Stimulated activated CD4-positive, alpha-beta T cell treated with anti-CD3 and anti-CD28 coated beads, TNF-alpha, amount 100 ng/mL, for 48 hours (primary cell): Measurements from ENCODE around the gene CNOT3.
"Not testable (repeated sequence)": the region's sequence is repeated elsewhere in the genome, so short reads cannot be mapped to it uniquely, and the experiment has no call there.

ENCODE experiments used
- DNase-seq, 3 donors: peaks; one replicate each; pipeline ENCODE4 v3.0.0-alpha.2; 2020; ENCODE audit warnings: low read depth in 3 of 3

CNOT3 gene

DNA sequence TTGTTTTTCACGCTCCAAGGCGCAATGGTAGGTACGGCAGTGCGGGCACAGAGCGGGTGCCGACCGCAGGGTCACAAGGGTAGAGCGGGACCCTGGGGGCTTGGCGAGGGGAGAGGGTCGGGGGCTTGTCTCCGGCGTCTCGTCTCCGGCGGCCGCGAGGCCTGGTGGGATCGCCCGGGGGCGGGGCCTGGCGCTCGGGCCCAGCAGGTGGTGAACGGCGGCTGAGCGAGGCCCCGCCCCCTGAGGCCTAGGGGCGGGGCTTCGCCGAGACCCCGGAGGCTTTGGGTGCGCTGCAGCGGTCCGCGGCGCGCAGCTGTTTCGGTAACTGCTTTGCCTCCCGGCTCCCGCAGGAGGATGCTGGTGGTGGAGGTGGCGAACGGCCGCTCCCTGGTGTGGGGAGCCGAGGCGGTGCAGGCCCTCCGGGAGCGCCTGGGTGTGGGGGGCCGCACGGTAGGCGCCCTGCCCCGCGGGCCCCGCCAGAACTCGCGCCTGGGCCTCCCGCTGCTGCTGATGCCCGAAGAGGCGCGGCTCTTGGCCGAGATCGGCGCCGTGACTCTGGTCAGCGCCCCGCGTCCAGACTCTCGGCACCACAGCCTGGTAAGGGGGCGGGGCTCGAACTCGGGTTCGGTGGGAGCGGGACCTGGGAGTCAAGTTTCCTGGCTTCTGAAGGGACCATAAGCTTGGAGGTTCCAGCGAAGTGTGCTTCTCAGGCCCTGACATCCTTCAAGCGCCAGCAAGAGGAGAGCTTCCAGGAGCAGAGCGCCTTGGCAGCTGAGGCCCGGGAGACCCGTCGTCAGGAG is 53.6 kb downstream of the CNOT3 start, which contains the start of gene TSEN34:
TSEN34 (plus strand) TSS at position 298 of the 800 bp plus-strand sequence; CDS start at position 355, 57 bp downstream.
- DNase-seq, result peak; percentile 66 to 77 (median 76)

DNA sequence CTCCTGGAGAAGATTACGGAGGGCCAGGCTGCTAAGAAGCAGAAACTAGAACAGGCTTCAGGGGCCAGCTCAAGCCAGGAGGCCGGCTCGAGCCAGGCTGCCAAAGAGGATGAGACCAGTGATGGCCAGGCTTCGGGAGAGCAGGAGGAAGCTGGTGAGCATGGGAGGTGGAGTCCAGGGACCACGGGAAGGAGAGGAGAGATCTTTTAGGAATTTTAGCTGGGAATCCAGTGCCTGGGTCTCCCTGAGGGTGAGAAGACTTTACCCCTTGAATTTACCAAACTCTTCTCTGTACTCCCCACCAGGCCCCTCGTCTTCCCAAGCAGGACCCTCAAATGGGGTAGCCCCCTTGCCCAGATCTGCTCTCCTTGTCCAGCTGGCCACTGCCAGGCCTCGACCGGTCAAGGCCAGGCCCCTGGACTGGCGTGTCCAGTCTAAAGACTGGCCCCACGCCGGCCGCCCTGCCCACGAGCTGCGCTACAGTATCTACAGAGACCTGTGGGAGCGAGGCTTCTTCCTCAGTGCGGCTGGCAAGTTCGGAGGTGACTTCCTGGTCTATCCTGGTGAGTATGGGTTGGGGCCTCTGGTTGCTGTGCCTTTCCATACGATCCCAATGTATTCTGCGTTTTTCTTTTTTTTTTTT is 54.4 kb downstream of the CNOT3 start:
- no peak for DNase-seq

DNA sequence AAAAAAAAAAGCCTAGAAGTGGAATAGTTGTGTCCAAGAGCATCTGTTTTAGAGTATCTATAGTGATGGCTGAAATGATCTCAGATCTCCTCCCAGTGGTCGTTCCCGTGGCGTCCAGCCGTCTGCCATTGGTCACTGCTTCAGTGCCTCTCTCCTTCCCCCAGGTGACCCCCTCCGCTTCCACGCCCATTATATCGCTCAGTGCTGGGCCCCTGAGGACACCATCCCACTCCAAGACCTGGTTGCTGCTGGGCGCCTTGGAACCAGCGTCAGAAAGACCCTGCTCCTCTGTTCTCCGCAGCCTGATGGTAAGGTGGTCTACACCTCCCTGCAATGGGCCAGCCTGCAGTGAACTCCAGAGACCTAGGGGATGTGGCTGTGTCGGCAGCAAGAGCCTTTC is 55.4 kb downstream of the CNOT3 start:
- no peak for DNase-seq

DNA sequence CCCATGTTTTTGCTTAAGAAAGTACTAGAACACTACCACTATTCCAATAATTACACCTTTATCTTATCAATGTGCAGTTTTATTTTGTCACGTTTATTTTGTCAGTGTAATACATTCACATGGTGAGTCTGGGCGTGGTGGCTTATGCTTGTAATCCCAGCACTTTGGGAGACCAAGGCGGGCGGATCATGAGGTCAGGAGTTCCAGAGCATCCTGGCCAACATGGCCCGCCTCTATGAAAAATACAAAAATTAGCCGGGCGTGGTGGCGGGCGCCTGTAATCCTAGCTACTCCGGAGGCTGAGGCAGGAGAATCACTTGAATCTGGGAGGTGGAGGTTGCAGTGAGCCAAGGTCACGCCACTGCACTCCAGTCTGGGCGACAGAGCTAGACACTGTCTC is 56.9 kb downstream of the CNOT3 start:
- not testable (repeated sequence) for DNase-seq

DNA sequence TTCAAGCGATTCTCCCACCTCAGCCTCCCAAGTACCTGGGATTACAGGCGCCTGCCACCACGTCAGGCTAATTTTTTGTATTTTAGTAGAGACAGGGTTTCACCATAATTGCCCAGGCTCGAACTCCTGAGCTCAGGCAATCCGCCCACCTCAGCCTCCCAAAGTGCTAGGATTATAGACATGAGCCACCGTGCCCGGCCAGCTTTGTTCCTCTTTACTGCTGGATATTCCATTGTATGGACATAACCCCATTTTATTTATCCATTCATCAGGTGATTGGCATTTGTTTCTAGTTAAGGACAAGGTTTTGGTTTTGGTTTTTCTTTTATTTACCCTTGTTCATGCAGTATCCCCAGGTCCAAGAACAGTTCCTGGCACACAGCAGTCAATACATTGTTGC is 59.0 kb downstream of the CNOT3 start:
- no peak for DNase-seq

DNA sequence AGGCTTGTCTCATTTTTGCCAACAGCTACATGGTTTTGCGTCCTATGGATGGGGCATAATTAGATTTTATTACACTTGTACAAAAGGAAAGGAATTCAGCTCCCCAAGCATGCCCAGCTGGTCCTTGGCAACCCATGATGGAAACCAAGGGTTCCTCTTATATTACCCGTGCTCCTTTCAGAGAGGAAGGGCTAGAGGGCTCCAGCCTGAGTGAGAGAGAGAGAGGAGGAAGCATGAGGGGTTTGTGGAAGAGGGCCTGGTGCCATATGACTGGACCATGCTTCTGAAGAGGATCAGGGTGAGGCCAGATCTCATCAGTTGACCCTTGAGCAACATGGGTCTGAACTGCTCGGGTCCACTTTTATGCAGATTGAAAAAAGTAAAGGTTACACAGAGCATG is 59.6 kb downstream of the CNOT3 start:
- no peak for DNase-seq

DNA sequence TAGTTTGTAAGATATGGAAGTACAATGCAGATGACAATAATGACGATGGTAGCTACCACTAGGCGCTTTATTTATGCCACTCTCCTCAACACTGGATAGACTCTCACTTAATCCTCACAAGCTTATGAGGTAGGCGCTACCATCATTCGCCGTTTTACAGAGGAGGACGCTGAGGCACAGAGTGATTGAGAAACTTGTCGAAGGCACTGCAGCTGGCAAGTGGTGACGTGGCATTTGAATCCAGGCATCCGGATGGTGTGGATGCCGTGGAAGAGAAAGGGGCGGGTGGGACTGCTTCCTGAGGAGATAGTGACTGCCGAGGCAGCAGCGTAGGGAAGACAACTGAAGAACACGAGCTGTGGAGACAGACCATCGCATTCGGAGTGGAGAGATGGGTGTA is 61.8 kb downstream of the CNOT3 start:
- DNase-seq, result no peak

DNA sequence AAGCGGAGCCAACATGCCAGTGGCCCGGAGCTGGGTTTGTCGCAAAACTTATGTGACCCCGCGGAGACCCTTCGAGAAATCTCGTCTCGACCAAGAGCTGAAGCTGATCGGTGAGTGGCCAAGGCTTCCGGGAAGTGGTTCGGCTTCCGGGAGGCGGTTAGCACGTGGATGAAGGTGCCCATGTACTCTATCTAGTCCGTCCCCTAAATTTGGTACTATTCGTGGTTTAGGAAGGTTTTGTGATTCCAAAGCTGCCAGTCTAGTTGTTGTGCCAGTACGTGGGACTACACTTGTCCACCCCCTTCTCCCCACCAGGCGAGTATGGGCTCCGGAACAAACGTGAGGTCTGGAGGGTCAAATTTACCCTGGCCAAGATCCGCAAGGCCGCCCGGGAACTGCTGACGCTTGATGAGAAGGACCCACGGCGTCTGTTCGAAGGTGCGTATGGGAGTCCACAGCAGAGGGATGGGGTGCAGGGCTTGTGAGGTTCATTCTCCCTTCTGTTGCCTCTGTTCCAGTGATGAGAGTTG is 63.7 kb downstream of the CNOT3 start:
- no peak for DNase-seq

DNA sequence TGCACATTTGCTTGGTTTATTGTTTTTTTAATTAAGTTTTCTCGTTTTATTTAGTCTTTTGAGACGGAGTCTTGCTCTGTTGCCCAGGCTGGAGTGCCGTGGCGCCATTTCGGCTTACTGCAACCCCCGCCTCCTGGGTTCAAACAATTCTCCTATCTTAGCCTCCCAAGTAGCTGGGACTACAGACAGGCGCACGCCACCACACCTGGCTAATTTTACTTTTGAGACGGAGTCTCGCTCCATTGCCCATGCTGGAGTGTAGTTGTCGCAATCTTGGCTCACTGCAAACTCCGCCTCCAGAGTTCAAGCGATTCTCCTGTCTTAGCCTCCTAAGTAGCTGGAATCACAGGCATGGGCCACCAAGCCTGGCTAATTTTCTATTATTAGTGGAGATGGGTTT is 64.4 kb downstream of the CNOT3 start:
- no peak for DNase-seq

DNA sequence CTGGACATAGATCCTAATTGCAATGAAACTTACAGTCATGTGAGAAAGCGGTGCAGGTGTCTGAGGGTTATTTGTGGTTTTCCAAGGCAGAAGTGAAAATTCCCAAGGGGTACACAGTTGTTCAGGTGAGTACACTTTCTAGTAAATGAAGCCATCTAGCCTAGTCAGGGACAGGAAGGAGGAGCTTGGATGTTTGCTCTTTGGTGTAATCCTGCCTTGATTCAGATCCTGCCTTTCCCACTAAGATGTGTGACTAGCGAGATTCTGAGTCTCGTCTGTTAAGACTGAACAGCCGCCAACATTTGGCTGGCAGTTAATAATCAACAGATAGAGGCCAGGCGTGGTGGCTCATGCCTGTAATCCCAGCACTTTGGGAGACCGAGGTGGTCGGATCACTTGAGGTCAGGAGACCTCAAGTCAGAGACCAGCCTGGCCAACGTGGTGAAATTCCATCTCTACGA is 65.6 kb downstream of the CNOT3 start:
- no peak for DNase-seq

DNA sequence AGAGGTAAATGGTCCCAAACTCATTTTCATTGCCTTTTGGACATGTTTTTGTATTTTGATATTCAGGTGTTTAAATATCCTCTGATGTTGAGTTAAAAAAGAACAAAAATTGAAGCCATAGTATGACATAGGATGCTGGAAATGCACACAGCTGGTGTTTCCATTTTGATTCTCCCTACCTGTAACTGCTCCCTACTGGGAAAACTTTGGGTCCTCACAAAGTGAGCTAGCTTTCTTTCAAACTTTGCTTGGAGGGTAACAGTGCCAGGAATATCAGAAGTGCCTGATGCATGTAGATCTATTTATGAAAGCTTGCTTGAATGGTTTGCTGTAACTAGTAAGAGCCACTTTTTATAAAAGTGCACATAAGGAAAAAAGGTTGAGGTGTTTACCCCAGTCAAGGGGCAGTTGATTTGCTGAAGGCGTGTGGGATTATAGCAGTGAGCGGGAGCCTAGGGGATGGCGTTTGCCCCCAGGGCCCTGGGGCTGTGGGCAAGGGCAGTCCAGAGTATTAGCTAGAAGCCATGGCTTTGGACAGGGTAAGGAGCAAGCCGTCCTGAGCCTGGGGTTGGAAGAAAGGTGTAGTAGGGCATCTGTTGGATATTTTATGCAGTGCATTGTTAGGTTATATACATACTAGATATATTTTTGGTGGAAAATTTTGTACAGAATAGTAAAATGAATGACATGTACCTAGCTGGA is 67.4 kb downstream of the CNOT3 start:
- no peak for DNase-seq
